M059J (cell line): ENCODE measurements around the gene FARSB. TPM values are rescaled to one million over a fixed set of nuclear protein-coding genes. Genes with fewer than 3 reads are reported as not detected.
A peak's percentile ranks its signal among the peaks of the same experiment; 100 is the strongest.

Source experiments
- DNase-seq: peaks from one replicate; pipeline ENCODE4 v3.0.0-alpha.2; 2012; ENCODE audit warnings: low read depth
- total RNA-seq: library from RNA; depleted of rRNA; stranded (reverse); fragments of >200 nt; shearing (Covaris generic); gene quantifications from 2 replicates; pipeline ENCODE4 v1.2.3, GENCODE V29; 2014

The FARSB gene
- total RNA-seq, 1 experiment from 2014 or later, result 32.3 TPM

- DNase-seq, result no peak
These were observed 7.6 kb upstream of the FARSB start for GRCh38 chr2:222663479-222663878.

- peak; percentile 3 for DNase-seq
These were observed 894 bp upstream of the FARSB start for GRCh38 chr2:222656526-222657446.

- no peak for DNase-seq
These were observed 2.6 kb downstream of the FARSB start for GRCh38 chr2:222653280-222653679.

GRCh38 chr2:222652491-222653255 is 3.2 kb downstream of the FARSB start:
- no peak for DNase-seq

- DNase-seq, result no peak
These were observed 4.0 kb downstream of the FARSB start for GRCh38 chr2:222651718-222652418.

- DNase-seq, result no peak
These were observed 6.1 kb downstream of the FARSB start for GRCh38 chr2:222649801-222650200.

- no peak for DNase-seq
These were observed 9.9 kb downstream of the FARSB start for GRCh38 chr2:222646008-222646407.

- no peak for DNase-seq
These were observed 12.8 kb downstream of the FARSB start for GRCh38 chr2:222643134-222643533.

- peak; percentile 1 for DNase-seq
These were observed 14.6 kb downstream of the FARSB start for GRCh38 chr2:222641336-222641735.

GRCh38 chr2:222637067-222637466 is 18.8 kb downstream of the FARSB start:
- DNase-seq, result no peak

GRCh38 chr2:222635295-222635694 is 20.6 kb downstream of the FARSB start:
- no peak for DNase-seq

- no peak for DNase-seq
These were observed 28.1 kb downstream of the FARSB start for GRCh38 chr2:222627764-222628163.

- no peak for DNase-seq
These were observed 32.1 kb downstream of the FARSB start for GRCh38 chr2:222623756-222624309.

- DNase-seq, result no peak
These were observed 33.0 kb downstream of the FARSB start for GRCh38 chr2:222622910-222623309.

- no peak for DNase-seq
These were observed 34.0 kb downstream of the FARSB start for GRCh38 chr2:222621893-222622292.

- DNase-seq, result no peak
These were observed 40.6 kb downstream of the FARSB start for GRCh38 chr2:222615320-222615719.

GRCh38 chr2:222613715-222614331 is 42.1 kb downstream of the FARSB start:
- DNase-seq, result peak; percentile 37

- DNase-seq, result no peak
These were observed 44.2 kb downstream of the FARSB start for GRCh38 chr2:222611684-222612083.

- peak; percentile 5 for DNase-seq
These were observed 45.1 kb downstream of the FARSB start for GRCh38 chr2:222610746-222611145.

GRCh38 chr2:222609381-222609780 is 46.5 kb downstream of the FARSB start:
- DNase-seq, result peak; percentile 5

GRCh38 chr2:222608081-222608480 is 47.8 kb downstream of the FARSB start:
- no peak for DNase-seq
